GM21381 (cell line): ENCODE data around the gene FCER1G.

Experiments used
- ATAC-seq: cut with Tn5 transposase; IDR thresholded peaks from one replicate; pipeline ENCODE4 v1.9.1; 2021; ENCODE audit warnings: mild to moderate bottlenecking, moderate library complexity; ENCODE audit not compliant: unreplicated experiment

Gene FCER1G

DNA sequence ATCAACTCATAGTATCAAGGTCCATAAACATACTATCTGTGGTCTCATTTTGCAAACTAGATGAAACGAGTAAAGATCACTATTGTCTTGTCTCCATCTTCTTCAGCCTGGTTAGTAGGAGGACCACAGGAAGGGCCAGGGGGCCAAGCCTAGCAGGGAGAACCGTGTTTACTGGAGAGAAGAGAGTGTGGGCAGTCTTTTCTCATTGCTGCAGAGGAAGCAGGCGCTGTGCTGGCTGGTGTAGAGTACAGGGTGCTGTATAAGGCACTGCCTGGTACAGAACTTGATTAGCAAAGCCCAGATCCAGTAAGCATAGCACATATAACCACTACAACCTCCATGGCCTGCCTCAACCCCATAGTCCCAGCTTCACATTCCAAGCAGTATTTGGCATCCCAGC is 27.8 kb upstream of the FCER1G start:
- no peak for ATAC-seq

- ATAC-seq = no peak
These were observed 26.7 kb upstream of the FCER1G start for GRCh38 chr1:161188381-161188780.

- ATAC-seq = no peak
These were observed 26.1 kb upstream of the FCER1G start for GRCh38 chr1:161189036-161189435.

- ATAC-seq = no peak
These were observed 24.1 kb upstream of the FCER1G start for GRCh38 chr1:161190962-161191521.

DNA sequence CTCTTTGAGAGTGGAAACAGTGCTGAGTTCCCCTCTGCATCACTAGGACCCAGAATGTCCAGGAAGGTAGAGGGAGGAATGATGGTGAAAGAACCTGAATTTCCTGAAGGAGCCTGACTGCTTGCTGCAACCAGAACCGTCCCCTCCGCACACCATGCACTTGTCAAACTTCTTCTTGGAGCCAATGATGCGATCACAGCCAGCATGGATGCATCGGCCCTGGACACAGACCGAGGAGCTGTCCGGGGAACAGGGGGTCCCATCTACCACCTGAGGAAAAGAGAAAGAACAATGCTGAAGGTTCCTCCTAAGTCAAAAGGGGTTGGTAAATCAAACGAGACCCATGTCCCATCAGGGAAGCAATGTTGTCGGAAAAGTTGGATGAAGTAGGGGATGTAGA is 23.1 kb upstream of the FCER1G start:
- ATAC-seq = no peak

DNA sequence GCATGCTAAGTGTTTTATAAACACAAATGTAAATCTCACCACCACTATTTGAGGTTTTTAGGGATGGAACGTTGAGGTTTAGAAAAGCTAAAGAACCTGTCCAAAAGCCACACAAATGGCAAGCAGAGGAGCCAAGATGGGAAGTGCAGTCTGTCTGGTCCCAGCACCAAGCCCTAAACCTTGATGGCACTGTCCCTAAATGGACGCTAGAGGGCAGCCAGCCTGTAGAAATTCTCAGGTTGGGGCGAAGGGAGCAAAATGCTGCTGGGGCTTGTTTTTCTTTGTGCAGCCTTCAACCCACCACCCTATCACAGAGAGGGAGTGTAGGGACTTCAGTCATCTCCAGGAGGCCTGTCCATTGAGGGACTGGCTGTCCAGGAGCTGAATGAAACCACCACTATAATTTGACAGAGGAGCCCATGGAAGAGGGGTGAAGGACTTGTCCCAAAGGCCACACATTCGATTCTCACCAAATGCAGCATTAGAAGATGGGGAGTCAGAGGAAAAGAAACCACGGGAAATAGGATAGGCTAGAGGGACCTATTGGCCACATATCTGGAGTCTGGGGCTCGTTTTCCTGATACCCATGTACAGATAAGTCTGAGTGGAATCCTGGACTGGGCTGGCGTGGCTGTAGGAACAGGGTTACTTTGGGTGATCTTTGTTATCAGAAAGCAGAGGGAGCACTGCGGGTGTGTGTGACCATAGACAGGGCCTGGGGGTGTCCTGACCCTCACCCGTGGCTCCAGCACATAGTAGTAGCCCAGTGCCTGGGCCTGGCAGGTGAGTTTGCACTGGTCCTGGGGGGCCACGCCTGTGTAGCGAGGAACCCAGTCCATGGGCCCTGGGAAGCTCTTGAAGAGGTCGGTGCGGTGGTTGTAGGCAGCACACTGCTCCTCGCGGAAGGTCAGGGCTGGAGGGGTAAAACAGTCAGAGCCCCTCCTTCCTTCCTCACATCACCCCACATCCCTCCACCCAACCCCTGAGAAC is 22.3 kb upstream of the FCER1G start:
- peak; percentile 52 for ATAC-seq

DNA sequence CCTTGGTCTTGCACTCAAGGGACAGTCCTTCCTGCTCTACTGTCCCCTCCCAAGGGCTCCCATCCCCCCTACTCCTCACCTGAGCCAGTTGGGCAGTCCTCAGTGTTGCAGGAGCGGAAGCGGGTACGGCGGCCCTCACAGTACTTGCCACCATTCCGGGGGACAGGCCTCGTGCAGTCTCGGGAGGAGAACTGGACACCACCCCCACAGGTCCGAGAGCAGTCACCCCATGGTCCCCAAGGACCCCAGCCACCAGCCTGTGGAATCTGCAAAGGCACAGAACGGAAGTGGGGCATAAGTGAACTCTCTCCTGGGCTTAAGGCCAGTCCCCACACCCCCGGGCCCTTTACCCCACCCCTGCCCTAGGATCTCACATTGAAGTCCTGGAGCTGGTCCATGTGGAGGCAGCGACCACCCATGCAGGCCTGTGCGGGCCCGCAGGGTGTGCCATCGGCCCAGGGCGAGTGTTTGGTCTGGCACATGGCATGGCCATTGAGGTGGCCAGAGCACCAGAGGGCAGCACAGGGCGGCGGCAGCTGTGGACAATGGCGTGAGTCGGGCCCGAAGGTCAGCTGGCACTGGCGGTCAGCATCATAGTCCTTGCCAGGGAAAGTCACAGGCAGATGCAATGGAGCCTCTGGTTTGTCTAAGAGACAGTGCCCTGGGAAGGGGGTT is 21.4 kb upstream of the FCER1G start:
- ATAC-seq = no peak

DNA sequence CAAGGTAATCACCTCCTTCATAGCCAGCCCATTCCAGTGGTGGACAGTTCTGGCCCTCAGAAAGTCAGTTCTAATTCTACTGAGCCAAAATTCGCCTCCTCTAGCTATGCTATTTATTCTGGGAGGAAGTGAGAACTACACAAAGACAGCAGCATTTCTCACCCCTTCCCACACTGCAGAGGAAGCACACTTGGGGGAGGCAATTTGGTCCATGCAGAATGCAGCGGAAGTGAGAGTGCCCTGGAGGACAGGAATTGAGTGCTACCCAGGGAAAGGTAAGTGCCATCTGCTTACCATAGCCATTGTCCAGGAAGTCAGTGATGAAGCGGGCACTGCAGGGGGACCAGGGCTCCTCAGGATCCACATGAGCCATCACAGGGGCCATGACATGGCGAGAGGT is 19.9 kb upstream of the FCER1G start:
- peak; percentile 53 for ATAC-seq

DNA sequence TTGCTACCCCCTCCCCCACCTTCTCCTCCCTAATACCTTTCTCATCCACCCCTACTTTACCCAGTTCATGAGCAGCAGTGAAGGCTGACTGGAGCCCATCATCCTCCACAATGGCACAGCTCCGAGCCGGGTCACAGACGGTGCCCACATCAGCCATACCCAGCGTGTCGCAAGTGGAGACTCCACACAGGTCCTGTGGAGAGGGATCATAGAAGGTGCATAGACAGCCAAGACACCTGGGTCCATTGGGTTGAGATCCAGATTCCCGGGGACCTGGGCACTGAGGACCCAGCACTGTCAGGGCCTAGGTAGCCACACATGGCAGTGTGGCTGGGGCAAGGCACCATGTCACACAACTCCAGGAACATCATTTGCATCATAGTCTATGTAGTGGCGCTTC is 19.0 kb upstream of the FCER1G start:
- no peak for ATAC-seq

DNA sequence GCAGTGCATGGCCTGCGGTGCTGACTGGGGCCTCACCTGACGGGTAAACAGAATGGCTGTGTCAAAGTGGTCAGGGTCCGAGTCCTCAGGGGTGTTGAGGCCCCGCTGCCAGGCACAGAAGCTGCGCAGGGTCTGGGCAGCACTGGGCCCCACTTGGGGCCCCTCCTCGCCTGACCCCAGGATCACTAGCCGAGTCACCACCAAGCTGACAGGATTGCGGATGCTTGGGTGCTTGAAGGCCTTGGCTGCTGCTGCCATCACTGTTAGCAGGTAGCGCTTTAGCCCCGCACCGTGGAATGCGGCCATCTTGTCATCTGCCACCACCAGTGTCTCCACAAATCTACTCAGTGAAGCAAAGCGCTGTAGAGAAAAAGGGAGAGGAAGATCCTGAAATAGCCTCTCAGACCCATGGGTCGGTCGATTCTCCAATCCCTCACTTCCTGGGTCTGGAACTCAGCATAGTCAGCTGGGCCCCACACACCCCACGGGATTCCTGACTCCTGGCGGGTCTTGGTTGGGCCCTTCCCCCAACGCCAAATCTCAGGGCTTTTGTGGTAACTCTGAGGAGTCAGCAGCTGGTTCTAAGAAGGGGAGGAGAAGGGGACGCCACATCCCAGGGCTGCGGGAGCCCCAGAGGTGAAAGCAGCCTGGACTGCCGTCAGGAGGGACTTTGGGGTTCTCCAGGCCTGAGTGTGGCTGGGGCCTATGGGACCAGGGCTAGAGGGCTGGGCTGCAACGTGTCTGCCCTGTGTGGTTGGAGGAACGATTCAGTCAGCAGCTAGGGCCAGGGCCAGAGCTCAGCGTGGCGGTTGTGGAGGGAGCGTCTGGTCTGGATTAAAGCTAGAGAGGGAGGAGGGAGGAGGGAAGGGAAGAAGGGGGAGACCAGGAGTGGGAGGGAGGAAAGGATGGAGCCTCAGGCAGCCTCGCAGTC is 18.3 kb upstream of the FCER1G start:
- ATAC-seq = no peak

GRCh38 chr1:161197560-161198193 is 17.4 kb upstream of the FCER1G start:
- ATAC-seq = no peak

GRCh38 chr1:161198194-161198896 is 16.8 kb upstream of the FCER1G start:
- ATAC-seq = no peak

DNA sequence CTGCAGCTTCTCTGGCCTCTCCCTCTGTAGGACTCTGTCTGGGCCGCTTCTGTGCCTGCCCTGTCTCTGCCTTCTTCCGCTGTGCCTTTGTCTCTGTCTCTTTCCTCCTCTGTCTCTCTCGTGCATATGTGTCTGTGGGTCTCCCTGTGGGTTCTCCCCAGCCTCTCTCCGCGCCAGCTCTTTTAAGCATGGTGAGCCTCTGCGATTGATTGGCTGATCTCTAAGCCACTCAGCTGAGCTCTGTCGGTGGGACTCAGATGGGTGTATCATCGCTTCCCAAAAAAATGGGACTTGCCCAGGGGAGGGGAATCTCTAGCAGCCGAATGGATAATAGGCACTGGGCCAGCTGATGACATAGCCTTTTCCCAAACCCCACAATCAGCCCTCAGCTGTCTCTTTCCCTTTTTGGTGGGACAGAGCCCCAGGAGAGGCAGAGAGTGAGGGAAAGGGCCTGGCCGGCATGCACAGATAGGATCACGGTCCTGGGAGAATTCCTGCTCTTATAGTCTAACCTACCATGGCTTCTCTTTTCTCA is 16.1 kb upstream of the FCER1G start, which contains the start of gene ADAMTS4:
Gene ADAMTS4, minus strand, starts transcription at position 158 of the 535 bp plus-strand sequence. CDS start 427 bp downstream, outside the sequence.
- ATAC-seq = no peak

- no peak for ATAC-seq
These were observed 15.5 kb upstream of the FCER1G start for GRCh38 chr1:161199506-161200139.

GRCh38 chr1:161200421-161200991 is 14.6 kb upstream of the FCER1G start:
- no peak for ATAC-seq

GRCh38 chr1:161200992-161201835 is 13.9 kb upstream of the FCER1G start:
- no peak for ATAC-seq
